ENCODE measurements around the gene MYOM3. TPM values are rescaled to one million over a fixed set of nuclear protein-coding genes. Genes with fewer than 3 reads are reported as not detected.

The MYOM3 gene
- total and polyA plus RNA-seq, 2 of the 13 experiments (the other 11 are each of a cell fraction or from before 2014, with no cell fraction given), result 5.8 to 15.3 TPM

DNA sequence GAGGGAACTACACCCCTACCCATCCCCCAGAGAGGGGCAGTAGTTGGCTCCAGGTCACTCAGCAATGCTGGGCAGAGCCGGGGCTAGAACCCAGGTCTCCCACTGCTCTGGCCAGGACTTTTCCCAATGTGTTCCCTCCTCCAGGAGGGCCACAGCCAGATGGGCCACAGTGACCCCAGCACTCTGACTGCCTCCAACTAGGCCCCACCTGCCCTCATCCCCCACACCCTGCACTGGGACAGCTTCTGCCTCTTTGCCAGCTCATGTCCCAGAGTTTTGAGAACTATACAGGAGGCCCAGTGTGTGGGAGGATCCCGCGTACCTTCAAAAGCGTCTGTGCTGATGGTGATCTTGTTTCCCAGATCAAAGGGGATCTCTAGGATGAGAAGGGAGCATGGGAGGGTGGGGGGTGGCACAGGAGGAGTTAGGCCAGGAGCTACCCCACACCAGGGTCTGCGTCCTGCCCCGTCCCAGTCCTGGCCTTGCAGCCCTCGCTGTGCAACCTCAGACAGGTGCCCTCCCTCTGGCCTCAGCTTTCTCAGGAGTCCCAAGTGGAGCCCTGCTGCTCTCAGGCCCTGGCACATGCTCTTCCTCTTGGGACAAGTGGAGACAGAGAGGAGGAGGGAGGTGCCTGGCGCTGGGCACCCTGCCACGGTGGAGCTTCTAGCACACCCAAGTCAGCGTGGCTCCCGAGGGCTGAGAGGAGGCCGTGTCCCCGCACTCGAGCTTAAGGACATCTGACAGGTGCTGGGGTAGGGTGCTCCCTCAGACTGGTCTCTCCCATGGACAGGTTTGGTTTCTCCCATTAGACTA is 22.0 kb downstream of the MYOM3 start:
- Histone ChIP-seq H3K36me3 (replicated peaks in 1 of 2; ENCODE audit: control insufficient read depth in 1 of 2, insufficient read depth in 2 of 2, low read length in 2 of 2) (peaks cover 5 to 17% of the 10 kb centered on the region in 2 experiments; a peak in 4 of 5 replicates), H3K9me3 (ENCODE audit: low read length) (no peaks in the 10 kb centered on the region), H3K27me3 (ENCODE audit: control insufficient read depth in 1 of 2, insufficient read depth in 2 of 2, low read length in 2 of 2) (no peaks in the 10 kb centered on the region), H3K4me2 (ENCODE audit: low read depth, low read length) (no peak overlapping the region), H2AFZ (ENCODE audit: low read length) (no peak overlapping the region), H3K4me3 (replicated peaks in 1 of 3; ENCODE audit: insufficient read depth in 1 of 3, low read depth in 2 of 3, low read length in 3 of 3) (no peak overlapping the region), H3K4me1 (ENCODE audit: insufficient read depth, low read length) (peaks cover 1% of the 10 kb centered on the region; the same call in 1 of the 2 replicates), H4K20me1 (ENCODE audit: insufficient read depth, low read length) (0 out of 2 replicates have a peak, but pooled peaks cover 2% of the 10 kb centered on the region), H3K79me2 (ENCODE audit: insufficient read depth, low read length) (no peaks in the 10 kb centered on the region), H3K9ac (ENCODE audit: insufficient read depth, low read depth, low read length) (no peak overlapping the region), H3K27ac (ENCODE audit: extremely low read length, insufficient read depth, low read length) (no peak overlapping the region)
- POLR2A ChIA-PET, result no interaction called here
- CTCF ChIA-PET (ENCODE audit: low intra/inter-chr PET ratio, low total read pairs), result no interaction called here
- in situ Hi-C loops (cut with HindIII; ENCODE audit: extremely low pct_ligation_motif_present, low pct_unique_long_range_greater_than_20kb) (no loop called here), intact Hi-C loops (cut with micrococcal nuclease; ENCODE audit: unreplicated experiment) (no loop called here)
- no peak for TF ChIP-seq SOX5 (CRISPR knock-in tag; IDR thresholded peaks at IDR 0.05; ENCODE audit: borderline replicate concordance)
- TF ChIP-seq ARID4A (CRISPR knock-in tag; IDR thresholded peaks at IDR 0.05; ENCODE audit: borderline replicate concordance), result no peak
- FAIRE-seq, result no peak
- BruUV-seq (replicated peaks), result no TSS peak
- 92% methylated on average over 13 of the region's 14 CpGs for WGBS (ENCODE audit: low lambda C conversion rate)
- no peak for DNase-seq (ENCODE audit: low spot score)
- ATAC-seq, result no peak

Data from HepG2 (cell line).